Activated T-helper 1 cell treated with anti-CD3 and anti-CD28 coated beads, Interleukin-2, amount 50 U/mL, for 16 hours (primary cell): ENCODE results near the gene ZFPM1.

ENCODE experiments used
- DNase-seq, 2 donors: peaks; one replicate each; pipeline ENCODE4 v3.0.0-alpha.2; 2020; ENCODE audit warnings: low read depth in 1 of 2, low spot score in 1 of 2

ZFPM1 gene

DNA sequence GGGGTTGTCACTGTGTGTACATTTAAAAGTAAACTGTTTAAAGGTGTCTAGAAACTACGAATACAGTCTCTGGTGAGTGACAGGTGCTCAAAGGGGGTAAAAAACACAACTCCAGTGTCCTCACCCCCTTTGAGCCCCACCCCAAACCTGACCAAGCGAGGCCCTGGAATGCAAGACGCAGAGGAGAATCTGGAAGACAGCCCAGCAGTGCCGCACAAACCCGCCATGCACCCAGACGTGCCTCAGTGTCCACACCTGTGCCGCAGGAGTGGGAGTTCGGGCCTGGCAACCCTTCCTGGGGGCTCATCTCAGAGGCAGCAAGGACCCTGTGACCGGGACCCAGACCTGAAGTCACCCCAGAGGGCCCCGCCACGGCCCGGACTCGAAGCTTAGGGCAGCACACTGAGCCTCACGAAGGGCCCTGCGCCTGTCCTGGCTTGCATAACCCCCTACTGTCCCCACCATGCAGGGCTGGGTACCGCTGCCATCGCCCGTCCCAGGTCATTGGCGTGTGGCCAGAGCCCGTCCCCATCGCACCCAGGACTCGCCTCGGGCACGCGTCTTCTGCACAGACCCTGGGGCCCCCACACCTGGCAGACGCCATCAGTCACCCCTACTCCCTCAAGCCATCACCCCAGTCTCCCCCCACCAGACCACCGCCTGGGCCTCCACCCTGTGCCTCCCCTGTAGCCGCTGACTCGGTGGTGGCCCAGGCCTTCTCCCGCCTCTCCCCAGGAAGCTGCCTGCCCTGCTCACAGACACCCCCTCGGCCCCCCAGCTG is 84.1 kb downstream of the ZFPM1 start:
- DNase-seq = no peak

DNA sequence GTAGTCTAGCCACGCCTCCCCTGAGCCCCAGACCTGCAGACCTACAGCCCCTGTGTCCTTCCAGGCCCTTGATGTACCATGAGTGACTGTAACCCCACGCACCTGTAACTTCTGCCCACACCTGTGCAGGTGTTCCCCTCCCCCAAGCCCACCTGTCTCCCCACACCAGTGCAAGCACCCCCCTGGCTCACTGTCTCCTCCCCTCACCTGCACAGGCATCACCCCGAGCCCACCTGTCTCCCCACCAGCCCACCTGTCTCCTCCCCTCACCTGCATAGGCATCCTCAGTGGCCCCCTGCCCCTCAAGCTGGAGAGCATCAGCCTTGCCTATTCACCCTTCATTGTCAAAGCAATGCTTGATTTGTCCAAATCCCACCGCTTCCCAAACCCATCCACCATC is 84.8 kb downstream of the ZFPM1 start:
- DNase-seq = no peak

DNA sequence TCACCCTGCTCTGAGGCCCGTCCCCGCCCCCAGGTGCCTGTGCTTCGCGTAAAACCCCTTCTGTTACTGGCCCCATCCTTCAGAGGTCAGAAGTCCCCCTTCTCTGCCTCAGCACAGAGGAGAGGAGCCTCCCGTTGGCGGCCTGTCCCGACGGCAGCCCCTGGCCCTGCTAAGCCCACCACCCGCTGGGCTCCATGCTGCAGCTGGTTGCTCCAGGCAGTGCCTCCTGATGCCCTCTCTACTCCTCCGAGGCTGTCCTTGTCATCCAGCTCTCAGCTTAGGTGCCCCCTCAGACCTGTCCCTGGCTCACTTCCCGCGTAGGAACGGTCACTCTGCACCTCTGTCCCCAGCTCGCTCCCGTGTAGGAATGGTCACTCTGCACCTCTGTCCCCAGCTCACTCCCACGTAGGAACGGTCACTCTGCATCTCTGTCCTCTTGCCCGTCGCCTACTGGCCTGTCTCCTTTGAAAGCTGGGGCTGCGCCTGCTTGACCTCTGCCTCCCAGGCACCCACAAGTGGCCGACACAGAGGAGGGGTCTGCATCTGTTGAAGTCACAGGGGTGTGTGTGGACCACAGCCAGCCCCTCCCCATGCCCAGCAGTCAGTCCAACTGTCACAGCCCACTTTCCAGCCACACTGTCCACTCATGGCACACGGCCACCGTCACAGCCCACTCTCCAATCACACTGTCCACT is 85.4 kb downstream of the ZFPM1 start:
- DNase-seq = no peak

DNA sequence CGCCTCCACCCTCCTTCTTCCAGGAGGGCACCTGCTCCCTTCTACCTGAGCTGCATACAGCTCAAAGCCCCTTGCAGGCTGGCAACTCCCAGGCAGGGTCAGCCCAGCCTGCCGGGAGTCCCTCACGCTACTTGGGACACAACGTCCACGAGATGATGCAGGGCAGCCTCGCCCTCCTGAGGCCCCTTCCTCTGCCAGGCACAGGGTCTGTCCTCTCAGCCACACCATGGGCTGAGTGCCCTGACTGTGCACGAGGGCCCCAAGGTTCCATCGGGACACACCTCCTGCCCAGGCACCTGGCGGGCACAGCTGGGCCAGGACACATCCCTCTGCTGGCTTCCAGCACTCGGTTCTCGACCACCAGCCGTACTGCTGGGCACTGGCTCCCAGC is 86.2 kb downstream of the ZFPM1 start:
- DNase-seq = no peak

DNA sequence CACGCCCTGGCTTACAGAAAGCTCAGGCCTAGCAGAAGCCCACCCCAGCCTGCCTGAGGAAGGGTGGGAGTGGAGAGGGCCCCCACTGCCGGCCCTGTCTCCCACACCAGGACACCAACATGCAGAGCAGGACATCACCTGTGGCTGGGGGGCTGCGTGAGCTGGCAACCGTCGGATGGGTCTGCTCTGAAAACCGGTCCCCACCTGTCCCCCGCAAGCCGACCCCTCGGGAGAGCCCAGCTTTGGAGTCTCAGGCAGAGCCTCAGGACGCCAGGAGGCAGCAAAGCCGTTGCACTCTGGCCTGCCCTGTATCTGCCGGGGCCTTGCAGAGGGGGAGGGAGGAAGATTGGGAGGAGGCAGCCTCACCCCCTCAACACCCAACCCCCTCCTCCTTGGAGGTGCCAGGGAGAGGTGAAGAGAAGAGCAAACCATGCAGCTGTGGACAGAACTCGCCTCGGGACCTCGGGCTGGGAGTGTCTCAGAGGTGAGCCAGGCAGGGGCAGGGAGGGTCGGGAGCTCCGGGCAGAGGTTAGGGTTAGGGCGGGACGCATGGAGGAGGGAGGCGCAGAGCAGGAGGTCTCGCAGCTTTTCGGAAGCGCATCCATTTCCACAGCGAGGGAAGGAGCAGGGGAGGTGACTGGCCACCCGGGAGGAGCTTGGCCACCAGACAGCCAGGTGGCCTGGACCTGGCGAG is 86.7 kb downstream of the ZFPM1 start:
- DNase-seq = no peak

DNA sequence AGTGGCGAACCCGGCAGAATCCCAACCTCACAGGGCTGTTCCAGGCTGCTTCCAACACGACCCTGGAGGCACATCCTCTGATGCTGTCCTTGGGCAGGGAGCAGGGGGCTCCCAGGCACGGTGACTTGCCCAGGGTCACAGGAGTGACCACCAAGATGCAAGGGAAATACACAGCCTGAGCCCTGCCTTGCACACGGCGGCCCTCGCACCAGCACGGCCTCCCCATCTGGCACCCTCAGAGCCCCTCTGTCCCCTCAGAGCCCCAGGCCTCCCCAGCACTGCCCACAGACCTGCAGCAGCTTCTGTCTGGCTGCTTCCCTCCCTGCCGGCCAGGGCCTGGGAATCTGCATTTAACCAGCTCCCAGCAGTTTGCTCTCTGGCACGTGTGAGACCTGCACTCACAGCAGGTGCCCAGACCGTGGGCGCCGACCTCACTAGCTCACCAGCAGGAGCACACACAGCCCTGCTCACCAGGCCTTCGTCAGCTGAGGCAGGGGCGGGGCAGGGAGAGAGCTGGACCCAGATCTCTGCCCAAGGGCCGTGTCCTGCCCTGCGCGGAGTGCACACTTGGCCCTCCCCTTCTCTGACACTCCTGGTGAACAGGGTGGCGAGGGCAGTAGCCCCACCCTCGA is 87.4 kb downstream of the ZFPM1 start:
- DNase-seq = no peak

DNA sequence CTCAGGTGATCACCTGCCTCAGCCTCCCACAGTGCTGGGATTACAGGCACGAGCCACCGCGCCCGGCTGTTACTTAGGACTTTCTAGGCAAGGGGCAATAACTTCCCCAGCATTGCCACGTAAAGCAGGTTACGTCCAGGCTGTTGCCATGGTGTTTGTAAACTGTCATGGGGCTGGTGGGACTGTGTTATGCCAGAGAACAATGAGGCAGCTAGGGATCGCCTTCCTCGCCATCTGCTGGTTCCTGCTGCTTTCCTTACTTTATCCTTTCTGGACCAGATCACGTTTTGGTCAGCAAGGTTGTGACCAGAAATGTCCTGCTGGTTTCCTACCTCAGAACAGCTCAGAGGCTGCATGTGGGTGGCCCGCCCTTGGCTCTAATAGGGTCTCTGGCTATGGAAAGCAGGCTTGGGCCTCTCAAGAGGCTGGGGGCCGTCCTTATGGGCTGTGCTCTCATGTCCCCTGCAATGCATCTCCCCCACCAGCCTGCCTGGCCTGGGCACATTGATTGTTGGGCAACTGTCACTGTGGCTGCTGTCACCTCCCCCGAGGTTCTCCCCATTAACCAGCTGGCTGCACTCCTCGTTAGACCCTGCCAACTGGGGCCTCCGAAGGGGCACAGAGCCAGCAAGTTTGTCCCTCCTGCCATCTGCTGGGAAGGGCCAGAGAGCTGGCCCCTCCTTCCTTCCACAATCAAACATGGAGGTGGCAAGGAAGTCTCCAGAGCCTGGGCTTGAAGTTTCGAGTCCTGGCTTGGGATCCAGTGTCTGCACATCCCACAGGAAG is 88.9 kb downstream of the ZFPM1 start:
- no peak for DNase-seq

DNA sequence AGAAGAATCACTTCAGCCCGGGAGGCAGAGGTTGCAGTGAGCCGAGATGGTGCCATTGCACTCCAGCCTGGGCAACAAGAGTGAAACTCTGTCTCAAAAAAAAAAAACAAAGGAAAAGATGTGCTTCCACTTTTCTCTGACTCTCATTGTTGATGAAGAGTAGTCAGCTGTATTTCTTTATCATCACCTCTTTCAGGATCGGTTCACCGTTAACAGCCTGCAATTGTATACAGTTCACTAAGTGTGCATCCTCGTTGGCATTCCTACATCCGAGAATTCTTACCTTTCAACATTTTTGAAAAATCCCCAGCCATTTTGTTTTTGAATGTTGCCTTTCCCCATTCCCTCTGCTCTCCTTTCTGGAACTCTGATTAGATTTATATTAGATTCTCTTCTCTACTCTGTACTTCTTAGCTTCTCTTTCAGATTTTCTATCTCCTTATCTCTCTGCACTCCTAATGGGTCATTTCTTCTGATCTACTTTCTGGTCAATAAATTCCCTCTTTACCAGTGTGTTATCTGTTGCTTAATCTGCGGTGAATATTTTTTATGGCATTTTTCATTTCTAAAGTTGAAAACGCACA is 90.2 kb downstream of the ZFPM1 start:
- DNase-seq = no peak

DNA sequence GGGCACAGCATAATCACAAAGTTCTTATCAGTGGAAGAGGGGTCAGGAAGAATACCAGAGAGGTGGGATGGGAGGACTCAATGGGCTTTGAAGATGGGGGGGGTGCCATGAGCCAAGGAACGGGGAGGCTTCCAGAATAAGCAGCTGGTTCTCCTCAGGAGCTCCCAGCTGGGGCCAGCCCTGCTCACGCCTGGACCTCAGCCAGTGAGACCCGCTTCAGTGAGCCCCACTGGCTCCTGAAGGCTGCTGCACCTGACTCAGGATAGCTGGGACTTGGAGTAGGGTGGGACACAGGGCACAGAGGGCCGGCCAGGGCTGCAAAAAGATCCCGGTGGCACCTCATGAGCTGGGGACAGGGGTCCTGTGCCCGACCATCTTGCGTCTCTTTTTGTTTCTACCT is 92.7 kb downstream of the ZFPM1 start:
- no peak for DNase-seq

DNA sequence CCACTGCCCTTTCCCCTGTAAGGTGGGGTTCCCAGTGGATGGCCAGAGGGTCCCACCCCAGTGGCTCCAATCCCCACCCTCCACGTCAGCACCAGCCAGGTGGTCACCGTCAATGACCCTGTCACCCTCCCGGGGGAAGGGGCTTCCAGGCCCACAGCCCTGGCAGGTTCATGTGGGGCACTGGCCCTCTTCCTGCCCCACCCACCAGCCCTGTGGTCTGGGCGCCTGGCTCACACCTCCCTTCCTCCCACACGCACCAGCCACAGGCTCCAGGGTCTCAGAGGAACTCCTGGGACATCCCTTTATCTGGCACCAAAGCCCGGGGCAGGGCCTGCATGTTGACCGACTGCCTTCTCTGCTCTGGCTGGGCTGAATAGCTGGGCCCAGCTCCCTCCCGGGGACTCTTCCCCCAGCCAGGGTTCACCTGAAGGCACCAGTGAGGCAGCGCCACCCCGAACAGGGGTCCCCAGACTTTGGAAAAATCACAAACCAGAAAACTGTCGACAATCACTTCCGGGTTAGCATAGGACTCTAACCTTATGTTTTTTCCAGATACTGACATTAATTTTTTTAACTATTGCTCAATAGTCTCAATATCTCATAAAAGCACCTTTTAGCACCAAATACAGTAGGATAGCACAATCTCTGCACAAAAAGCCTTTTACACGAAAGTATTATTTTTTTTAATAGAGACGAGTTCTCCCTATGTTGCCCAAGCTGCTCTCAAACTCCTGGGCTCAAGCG is 95.2 kb downstream of the ZFPM1 start:
- no peak for DNase-seq

DNA sequence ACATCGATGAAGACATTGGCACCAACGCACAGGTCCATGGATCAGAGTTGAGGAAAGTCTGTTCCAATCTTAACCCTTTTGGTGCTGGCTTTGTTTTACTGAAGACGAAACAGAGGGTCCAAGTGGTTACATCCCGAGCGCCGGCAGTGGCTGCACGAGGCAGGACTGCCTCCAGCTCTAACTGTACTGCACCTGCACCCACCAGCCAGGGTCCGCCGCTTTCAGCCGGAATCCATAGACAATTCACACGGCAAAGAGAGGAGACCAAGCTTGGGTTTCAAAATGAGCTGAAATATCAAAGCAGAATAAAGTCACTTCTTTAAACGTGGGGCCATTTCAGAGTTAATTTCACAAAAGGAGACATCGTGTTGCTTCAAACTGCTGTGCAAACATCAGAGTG is 95.9 kb downstream of the ZFPM1 start:
- no peak for DNase-seq

DNA sequence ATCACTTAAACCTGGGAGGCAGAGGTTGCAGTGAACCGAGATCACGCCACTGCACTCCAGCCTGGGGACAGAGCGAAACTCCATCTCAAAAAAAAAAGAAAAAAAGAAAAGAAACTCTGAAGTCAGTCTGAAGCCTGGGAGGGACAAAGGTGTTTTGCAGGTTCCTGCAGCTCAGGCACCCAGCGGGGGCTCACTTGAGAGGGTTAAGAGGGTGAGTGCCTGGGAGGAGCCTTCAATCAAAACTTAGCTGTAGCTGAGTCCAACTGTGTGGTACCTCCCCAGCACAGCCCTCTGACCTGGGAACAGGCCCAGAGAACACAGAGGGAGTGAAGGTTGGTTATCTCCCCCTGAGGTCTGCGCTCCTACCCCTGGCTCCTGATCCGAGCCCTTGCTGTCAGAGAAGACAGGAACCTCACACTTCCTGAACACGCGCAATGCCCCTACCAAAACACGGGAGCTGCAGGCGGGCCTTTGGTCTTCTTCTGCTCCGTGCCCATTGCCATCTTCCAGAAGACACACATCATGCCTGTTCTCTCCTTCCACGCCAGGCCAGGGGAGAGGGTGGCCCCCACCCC is 96.7 kb downstream of the ZFPM1 start:
- DNase-seq = no peak

DNA sequence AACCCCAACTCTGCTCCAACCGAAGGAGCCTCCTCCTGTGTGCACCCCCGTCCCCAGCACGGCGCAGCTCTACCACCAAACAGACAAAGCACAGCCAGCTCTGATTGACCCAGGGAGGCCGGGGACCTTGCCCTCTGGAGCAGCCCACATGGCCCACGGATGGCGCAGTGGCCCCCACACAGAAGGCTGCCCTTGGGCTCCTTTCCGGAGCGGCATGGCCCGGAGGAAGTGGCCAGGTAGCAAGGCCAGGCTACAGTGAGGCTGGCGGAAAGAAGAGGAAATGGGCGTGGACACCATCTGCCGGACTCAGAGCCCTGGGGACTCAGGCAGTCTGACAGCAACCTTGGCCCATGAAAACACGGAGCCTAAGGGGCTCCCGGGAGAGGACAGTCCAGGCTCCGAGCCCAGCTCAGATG is 97.2 kb downstream of the ZFPM1 start:
- no peak for DNase-seq

DNA sequence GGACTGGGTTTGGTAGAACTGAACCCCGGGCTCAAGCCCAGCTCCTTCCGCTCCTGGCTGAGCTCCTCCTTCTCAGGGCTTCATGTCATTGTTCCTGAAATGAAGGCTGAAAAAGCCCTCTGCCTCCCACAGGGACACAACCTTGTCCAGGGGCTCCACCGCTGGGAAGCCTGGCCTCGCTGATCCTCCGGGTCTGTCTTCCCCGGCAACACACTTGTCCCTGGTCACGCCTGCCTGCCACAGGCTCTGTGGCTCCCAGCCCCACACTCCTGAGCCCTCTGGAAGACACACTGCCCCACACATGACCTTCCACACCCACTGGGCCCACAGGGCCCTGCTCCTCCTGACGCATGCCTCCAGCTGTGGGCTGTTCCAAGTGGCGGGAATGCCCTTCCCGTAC is 99.1 kb downstream of the ZFPM1 start:
- no peak for DNase-seq

DNA sequence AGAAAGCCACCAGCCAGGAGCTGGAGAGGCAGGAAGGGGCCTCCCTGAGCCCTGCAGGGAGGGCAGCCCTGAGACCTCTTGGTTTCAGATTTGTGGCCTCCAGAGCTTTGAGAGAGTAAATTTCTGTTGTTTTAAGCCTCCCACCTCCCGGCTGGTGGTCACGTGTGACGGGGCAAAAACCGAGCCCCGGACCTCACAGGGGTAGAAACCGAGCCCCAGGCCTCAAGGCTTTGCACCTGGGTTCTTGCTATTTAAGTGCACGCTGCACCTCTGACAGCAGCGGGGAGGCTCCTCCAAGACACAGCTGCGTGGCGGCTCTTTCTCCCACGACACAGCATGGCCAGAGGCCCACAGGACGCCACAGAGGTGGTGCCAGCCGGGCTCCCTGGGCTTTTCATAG is 99.7 kb downstream of the ZFPM1 start:
- no peak for DNase-seq

DNA sequence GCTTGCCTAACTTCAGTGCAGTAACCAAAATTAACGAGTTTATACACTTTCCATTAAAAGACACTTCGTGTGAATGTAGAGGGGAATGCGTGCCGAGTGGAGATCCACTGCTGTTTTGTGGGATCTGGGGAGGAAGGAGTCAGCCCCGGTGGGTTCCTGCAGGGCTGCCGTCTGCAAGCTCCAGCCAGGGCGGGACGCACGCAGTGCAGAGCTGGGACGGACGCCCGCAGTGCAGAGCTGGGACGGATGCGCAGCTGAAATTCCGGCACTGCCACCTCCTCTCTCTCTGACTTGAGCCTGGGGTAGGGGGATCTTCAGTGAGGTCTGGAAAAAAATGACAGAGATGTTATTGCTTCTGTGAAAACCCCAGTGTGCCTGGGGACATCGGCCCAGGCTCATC is 100.7 kb downstream of the ZFPM1 start:
- DNase-seq = no peak

DNA sequence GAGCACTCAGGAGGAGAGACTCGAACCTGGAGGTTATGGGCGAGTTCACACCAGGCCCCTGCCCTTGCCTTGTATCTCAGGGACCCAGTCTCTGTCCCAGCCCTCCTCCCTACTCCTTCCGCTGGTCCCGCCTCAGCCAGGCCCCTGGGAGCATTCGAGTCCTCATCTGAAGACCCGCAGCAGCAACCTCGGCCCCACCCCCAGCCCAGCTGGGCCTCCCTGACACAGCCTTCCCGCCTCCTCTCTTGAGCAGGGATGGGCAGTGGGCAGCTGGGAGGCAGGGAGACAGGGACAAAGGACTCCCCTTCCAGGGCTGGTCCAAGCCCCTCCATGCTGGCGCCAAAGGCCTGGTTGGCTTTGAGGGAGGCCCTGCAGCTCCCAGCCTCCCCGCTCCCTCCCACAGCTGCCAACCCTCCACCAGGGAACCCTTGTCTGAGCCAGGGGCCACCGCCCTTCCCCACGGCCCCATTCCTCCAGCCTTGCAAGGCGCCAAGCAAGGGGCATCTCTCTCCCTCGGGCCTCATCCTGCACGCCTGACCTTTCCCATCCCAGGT is 101.7 kb downstream of the ZFPM1 start:
- no peak for DNase-seq

DNA sequence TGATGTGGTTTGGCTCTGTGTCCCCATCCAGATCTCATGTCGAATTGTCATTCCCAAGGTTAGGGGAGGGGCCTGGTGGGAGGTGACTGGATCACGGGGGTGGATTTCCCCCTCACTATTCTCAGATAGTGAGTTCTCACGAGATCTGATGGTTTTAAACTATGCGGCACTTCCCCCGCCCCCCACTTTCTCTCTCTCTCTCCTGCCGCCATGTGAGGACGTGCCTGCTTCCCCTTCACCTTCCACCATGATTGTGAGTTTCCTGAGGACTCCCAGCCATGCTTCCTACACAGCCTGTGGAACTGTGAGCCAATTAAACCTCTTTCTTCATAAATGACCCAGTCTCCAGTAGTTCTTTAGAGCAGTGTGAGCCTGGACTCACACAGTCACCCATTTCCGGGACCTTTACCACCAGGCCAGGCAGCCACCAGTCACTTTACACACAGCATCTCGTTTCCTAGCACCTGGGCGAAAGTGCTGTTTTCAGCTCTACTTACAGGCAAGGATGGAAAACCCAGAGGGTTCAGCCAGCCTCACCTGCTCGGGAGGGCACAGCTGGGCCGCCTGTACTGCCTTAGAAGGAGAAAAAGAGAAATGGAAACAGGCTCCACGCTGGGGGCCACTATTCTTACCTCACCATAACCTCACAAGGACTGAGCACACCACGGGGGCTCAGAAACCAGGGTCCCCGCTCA is 103.4 kb downstream of the ZFPM1 start:
- no peak for DNase-seq
